Upper lobe of right lung (tissue), 1 donor: ENCODE results near the gene SAP30BP. TPM values are rescaled to one million over a fixed set of nuclear protein-coding genes. Genes with fewer than 3 reads are reported as not detected.

Source experiments
- ATAC-seq: fragments of 200-7000 bp; cut with Tn5 transposase; one replicate; pipeline ENCODE4 v1.9.1; 2020; ENCODE audit warnings: mild to moderate bottlenecking, moderate library complexity
- DNase-seq: peaks from one replicate; pipeline ENCODE4 v3.0.0-alpha.2; 2020
- H3K27ac ChIP-seq: fragments of 200-600 bp; one replicate; pipeline ENCODE4 v1.8.0; 2022
- H3K27me3 ChIP-seq: fragments of 200-600 bp; one replicate; pipeline ENCODE4 v1.8.0; 2022; ENCODE audit warnings: mild to moderate bottlenecking
- H3K36me3 ChIP-seq: fragments of 200-600 bp; one replicate; pipeline ENCODE4 v1.8.0; 2022
- H3K4me1 ChIP-seq: fragments of 200-600 bp; one replicate; pipeline ENCODE4 v1.8.0; 2022
- H3K4me3 ChIP-seq: fragments of 200-600 bp; one replicate; pipeline ENCODE4 v1.8.0; 2022; ENCODE audit warnings: mild to moderate bottlenecking
- H3K9me3 ChIP-seq: fragments of 200-600 bp; one replicate; pipeline ENCODE4 v1.8.0; 2022
- CTCF ChIP-seq: fragments of 200-600 bp; IDR thresholded peaks from one replicate; pipeline ENCODE4 v1.8.0; 2022; ENCODE audit warnings: antibody characterized with exemption
- intact Hi-C: fragments of 100-400 bp; cut with DNase I; formaldehyde crosslinking; loops from one replicate; pipeline ENCODE4 v1.11.0; 2022
- total RNA-seq: library from RNA; stranded (reverse); fragmentation: NEBNext Ultra II Directional; extraction: Animal tissue kit (Norgen Biotek cat#: 25700); gene quantifications from one replicate; pipeline ENCODE4 v1.2.1, GENCODE V29; 2021
- donor health status: DM: no; HTN: yes; CAD: no; lungs with severe emphysema.

SAP30BP gene
- total RNA-seq, 1 donor from 2014 or later = 71.4 TPM

GRCh38 chr17:75626496-75627038 is 40.6 kb upstream of the SAP30BP start:
- H3K27ac ChIP-seq = no peak overlapping the region
- no peak for ATAC-seq
- no peaks in the 10 kb centered on the region for H3K9me3 ChIP-seq
- TF ChIP-seq CTCF = no peak
- no peaks in the 10 kb centered on the region for H3K4me1 ChIP-seq
- H3K36me3 ChIP-seq = peaks cover 46% of the 10 kb centered on the region
- no peak overlapping the region for H3K4me3 ChIP-seq
- intact Hi-C loops = no loop called here
- H3K27me3 ChIP-seq = no peaks in the 10 kb centered on the region
- no peak for DNase-seq

GRCh38 chr17:75627094-75627493 is 40.0 kb upstream of the SAP30BP start:
- no peak for TF ChIP-seq CTCF
- H3K9me3 ChIP-seq = no peaks in the 10 kb centered on the region
- H3K27me3 ChIP-seq = no peaks in the 10 kb centered on the region
- H3K36me3 ChIP-seq = peaks cover 43% of the 10 kb centered on the region
- ATAC-seq (no peak), DNase-seq (no peak)
- H3K4me3 ChIP-seq = no peak overlapping the region
- H3K4me1 ChIP-seq = no peaks in the 10 kb centered on the region
- intact Hi-C loops = no loop called here
- no peak overlapping the region for H3K27ac ChIP-seq

GRCh38 chr17:75628425-75628824 is 38.7 kb upstream of the SAP30BP start:
- no peak for TF ChIP-seq CTCF
- no peak overlapping the region for H3K4me3 ChIP-seq
- intact Hi-C loops = no loop called here
- DNase-seq (no peak), ATAC-seq (no peak)
- H3K9me3 ChIP-seq = no peaks in the 10 kb centered on the region
- peaks cover 43% of the 10 kb centered on the region for H3K36me3 ChIP-seq
- no peaks in the 10 kb centered on the region for H3K27me3 ChIP-seq
- H3K27ac ChIP-seq = no peak overlapping the region
- H3K4me1 ChIP-seq = peaks cover 11% of the 10 kb centered on the region

- H3K36me3 ChIP-seq = peaks cover 43% of the 10 kb centered on the region
Observed at GRCh38 chr17:75629157-75629556, 38.0 kb upstream of the SAP30BP start.

GRCh38 chr17:75630071-75630917 is 36.8 kb upstream of the SAP30BP start:
- H3K27me3 ChIP-seq = no peaks in the 10 kb centered on the region
- H3K4me1 ChIP-seq = peaks cover 21% of the 10 kb centered on the region
- TF ChIP-seq CTCF = no peak
- intact Hi-C loops = no loop called here
- ATAC-seq (no peak), DNase-seq (no peak)
- peaks cover 33% of the 10 kb centered on the region for H3K36me3 ChIP-seq
- no peak overlapping the region for H3K27ac ChIP-seq
- H3K9me3 ChIP-seq = no peaks in the 10 kb centered on the region
- no peak overlapping the region for H3K4me3 ChIP-seq

More at GRCh38 chr17:75629157-75629556, 38.0 kb upstream of the SAP30BP start:
- H3K27ac ChIP-seq = no peak overlapping the region
- ATAC-seq = no peak
- peaks cover 18% of the 10 kb centered on the region for H3K4me1 ChIP-seq
- no peak for DNase-seq
- no peak for TF ChIP-seq CTCF
- H3K27me3 ChIP-seq = no peaks in the 10 kb centered on the region
- intact Hi-C loops = no loop called here
- no peak overlapping the region for H3K4me3 ChIP-seq
- H3K9me3 ChIP-seq = no peaks in the 10 kb centered on the region
